ENCODE data around the gene KCNAB1.
"Not testable (repeated sequence)": the region's sequence is repeated elsewhere in the genome, so short reads cannot be mapped to it uniquely, and the experiment has no call there.

The KCNAB1 gene

DNA sequence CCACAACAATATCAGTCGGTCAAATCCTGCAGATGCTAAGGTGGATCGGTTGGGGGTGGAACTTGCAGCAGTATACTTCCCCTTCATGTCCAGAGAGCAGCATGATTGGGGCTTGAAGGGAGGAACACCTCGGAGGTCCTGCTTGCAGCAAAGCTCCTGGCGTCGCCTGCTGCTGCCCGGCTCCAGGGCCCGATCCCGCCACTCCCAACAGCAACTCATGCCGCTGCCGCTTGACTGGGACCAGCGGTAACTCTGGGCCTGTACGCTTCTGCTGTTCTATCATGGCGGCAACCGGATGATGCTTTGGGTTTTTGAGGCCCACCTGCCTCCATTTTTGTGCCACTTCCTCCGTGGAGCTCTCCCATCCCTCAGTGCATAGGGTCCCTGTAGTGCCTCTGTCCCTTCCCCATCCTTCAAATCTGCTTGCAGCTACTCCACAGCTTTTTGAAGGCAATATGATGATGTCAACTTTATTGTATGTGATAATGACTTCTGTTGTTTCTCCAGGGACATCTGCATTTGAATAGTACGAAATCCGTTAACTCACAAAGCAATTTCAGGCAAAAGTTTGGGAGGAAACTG lies 56.3 kb downstream of the KCNAB1 start:
- DNase-seq (ENCODE audit: low read depth): no peak

DNA sequence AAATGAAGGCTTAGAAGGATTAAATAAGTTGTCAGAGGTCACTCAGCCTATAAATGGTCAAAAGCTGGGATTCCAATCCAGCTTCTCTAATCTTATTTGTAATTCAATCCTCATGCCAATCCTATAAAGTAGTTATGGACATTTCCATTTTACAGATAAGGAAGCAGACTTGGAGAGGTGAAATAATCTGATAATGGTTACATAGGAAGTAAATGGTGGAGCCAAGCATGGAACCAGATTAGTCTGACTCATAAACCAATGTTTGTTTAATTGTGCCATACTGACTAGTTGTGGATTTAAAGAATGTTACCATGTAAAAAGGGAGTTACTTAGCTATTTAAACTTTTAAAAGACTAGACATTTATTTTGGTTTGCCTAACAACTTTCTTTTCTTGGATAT lies 59.7 kb downstream of the KCNAB1 start:
- no peak for DNase-seq (ENCODE audit: low read depth)

DNA sequence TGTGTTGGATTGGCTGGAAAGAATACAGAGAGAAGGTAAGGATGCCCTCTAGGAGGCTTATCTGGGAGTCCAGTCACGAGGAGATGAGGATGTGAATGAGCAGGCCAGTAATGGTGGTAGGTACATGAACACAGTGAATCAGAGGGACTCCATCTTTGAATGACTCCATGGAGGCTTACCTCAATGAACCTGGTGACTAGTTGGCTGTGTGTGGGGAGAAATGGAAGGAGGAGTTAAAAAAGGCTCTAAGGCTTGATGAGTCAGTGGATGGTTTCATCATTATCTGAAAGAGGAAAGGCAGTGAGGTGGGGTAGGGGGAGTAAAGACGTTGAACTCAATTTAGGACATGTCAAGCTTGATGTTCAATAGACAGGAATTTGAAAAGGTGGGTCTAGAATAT lies 61.1 kb downstream of the KCNAB1 start:
- DNase-seq (ENCODE audit: low read depth): no peak

DNA sequence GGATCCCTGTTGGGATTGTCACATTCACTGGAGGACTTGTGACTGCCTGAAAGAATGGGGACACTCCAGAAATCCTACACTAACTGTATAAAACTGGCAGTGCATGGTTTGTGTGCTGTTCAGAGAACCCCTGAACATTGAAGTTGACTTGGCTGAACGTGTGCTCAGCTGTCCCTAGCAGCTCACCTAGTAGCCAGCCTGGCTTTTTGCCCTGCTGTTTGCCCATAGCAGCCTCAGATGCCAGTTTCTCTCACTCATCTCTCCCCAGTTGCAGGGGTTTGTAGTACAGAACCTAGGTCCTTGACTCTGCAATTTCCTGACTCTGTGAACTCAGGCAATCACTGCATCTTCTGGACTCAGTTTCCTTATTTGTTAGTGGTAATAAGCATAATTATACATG lies 63.0 kb downstream of the KCNAB1 start:
- DNase-seq (ENCODE audit: low read depth): no peak

DNA sequence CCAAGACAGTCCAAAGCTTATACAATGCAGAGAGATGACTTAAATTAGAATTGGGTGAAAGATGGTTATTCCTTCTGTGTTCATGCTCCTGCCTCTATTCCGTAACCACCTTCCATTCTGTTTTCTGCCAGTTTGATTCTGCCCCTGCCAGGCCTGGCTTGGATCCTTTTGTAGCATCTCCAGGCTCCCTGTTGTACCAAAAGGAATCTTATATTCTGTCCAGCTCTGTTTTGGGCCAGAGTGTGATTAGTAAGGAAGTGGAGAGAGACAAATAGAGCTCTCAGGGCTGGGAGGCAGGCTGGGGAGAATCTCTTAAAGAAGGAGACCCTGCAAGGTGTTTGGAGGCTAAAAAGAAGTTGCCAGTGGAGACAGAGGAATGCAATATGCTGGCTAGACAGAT lies 63.8 kb downstream of the KCNAB1 start:
- DNase-seq (ENCODE audit: low read depth): no peak

DNA sequence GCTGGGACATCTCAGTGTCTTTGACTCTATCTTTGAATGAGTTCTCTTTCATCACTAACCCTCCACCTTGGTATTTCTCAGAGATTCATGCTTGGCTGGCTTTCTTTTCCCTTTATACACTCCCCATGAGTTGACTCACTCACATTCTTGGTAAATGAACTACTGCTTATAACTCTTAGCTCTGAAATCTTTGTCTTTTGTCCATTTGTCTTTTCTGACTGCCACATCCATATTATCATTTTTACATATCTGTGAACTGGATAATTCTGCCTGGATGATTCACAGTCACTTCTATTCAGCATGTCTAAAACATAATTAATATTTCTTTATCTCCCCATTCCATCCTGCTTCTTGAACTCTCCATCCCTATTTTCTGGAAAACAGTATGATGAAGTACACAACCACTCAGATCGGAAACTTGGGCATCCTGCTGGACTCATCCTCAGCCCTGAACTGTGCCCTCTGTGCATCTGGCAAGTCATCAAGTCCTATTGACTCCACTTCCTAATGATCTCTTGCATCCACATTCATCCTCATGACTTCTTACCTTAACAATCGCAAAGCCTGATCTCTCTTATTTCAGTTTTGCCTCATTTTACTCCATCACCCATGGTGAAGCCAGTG lies 66.9 kb downstream of the KCNAB1 start:
- DNase-seq (ENCODE audit: low read depth): no peak

DNA sequence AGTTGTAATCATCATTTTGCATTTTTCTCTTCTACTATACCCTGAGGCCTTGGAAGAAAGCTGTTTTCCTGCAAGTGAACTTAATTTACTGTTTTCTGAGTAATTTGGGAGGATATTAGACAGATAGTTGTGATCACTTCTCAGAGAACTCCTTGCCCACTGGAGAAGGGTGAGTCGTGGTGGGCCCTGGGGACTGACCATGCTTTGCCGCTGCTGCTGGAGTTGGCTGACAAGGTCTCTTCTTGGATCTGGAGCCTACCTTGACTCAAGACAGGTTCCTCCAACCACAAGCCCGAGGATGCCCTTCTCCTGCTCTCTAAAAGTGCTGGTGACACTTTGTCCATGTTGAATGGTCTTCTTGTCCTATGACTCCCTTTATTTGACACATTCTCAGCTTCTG lies 68.4 kb downstream of the KCNAB1 start:
- no peak for DNase-seq (ENCODE audit: low read depth)

DNA sequence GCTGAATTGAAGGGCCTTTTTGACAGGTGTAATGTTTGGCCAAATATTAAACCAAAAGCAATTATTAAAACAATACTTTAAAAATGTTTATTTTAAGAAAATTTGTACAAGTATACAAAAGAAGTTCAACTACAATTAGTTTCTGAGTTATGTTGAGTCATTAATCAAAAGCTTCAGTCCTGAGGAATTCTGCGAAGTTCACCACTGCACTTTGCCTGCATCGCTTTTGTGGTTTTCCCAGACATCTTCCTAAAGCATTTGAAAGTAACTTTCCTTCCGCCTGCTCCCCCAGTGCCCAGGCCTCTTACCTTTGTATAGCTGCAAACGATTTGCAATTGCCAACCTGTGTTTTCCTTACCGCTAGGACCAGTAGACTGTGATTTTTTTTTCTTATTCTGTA lies 69.5 kb downstream of the KCNAB1 start:
- no peak for DNase-seq (ENCODE audit: low read depth)

DNA sequence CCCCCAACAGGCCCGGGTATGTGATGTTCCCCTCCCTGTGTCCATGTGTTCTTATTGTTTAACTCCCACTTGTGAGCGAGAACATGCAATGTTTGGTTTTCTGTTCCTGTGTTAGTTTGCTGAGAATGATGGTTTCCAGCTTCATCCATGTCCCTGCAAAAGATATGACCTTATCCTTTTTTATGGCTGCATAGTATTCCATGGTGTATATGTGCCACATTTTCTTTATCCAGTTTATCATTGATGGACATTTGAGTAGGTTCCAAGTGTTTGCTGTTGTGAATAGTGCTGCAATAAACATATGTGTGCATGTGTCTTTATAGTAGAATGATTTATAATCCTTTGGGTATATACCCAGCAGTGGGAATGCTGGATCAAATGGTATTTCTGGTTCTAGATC lies 74.6 kb downstream of the KCNAB1 start:
- DNase-seq (ENCODE audit: low read depth): not testable (repeated sequence)

DNA sequence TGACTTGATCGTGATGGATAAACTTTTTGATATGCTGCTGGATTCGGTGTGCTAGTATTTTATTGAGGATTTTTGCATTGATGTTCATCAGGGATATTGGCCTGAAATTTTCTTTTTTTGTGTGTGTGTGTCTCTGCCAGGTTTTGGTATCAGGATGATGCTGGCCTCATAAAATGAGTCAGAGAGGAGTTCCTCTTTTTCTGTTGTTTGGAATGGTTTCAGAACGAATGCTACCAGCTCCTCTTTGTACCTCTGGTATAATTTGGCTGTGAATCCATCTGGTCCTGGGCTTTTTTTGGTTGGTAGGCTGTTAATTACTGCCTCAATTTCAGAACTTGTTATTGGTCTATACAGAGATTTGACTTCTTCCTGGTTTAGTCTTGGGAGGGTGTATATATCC lies 76.8 kb downstream of the KCNAB1 start:
- DNase-seq (ENCODE audit: low read depth): not testable (repeated sequence)

DNA sequence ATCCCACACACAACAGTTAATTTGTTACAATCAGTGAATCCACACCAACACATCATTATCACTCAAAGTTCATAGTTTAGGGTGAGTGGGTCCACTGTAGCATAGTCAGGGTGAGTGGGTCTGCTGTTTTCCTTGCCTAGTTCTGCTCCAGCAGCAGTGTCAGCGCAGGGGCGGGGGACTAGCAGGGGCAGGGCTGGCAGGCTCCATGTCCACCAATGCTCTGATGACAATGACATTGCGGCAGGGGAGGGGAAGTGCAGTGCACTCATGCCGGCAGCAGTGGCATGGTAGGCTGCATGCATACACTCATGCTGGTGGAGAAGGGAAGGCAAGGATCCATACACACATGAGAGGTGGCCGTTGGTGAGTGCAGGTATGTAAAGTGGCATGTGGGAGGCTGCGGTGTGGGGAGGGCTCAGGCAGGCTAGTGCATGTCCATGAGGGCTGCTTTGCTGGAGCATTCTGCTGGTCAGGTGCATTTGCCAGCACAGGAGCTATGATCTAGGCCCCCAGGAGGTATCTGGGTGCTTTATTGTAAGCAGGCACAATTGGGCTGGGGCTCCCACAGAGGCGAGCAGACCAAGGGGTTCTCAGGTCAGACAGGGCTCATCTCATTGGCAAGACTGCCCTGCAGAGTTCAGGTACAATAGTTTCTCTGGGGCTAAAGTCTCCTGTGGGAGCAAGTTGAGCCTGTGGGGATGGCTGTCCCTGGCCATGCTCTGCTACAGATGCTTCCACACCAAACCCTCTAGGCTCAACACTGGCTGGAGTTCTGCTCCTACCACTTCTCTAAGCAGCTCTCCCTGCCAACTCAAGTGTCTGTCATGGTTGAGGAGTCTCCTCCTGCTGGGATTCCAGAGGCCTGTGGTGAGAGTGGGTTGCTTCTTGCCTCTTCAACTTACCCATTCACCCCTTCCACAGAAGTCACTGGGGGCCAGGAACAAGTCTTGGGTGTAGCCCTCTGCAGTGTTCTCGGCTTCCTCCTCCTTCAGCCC lies 81.3 kb downstream of the KCNAB1 start:
- no peak for DNase-seq (ENCODE audit: low read depth)

DNA sequence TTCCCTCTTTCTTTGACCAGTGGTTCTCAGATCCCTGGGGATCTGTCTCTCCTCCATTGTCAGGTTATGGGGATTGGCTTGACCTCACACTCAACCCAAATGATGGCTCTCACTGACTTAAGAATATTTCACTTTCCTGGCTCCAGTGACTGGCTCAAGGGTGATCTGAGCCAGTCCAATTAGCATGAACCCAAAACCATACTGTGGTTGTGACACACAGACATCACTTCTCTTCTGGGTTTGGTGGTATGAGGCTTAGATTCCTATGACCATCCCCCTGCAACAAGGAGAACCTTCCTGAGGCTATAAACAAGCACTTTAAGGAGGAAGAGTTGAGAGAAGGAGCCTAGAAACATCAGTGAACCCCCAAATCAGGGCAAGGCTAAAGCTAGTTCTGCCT lies 85.8 kb downstream of the KCNAB1 start:
- DNase-seq (ENCODE audit: low read depth): no peak

DNA sequence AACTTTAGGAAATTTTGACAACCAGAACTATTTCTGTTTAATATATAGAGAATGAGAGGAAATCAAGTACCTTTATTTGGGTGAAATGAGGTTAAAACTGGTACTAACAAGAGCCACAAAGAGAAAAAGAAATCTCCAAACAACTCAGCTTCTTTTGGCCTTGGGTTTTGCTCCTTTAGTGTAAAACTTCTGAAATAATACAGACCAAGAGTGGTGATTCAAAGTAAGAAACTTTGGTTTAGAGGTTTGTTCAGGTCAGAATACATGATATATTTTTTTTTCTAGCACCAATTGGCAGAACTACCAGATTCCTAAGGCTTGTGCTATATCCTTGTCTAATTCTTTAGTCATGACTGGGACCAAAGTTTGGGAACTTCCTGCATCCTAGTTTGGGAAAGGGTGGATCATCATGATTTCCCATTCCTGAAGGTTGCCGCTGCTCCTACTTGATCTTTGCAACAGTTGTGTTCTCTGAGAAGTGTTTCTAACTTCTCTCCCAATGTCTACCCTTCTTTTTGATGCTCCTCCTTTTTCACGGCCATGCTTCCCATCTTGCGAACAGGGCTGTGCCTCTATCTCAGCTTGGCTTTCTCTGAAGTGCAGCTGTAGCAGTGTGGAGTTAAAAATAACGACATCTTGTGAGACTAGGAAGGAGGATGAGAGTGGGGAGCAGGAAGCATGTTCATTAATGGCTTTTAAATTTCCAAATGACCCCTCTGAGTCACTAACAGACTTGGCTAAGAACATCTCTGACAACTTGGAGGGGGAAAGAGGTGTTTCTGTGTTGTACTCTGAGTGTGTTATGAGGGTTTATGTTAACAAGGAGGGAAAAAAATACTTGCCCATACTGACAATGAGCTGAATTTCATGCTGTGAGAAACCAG lies 87.7 kb downstream of the KCNAB1 start:
- DNase-seq (ENCODE audit: low read depth): no peak

DNA sequence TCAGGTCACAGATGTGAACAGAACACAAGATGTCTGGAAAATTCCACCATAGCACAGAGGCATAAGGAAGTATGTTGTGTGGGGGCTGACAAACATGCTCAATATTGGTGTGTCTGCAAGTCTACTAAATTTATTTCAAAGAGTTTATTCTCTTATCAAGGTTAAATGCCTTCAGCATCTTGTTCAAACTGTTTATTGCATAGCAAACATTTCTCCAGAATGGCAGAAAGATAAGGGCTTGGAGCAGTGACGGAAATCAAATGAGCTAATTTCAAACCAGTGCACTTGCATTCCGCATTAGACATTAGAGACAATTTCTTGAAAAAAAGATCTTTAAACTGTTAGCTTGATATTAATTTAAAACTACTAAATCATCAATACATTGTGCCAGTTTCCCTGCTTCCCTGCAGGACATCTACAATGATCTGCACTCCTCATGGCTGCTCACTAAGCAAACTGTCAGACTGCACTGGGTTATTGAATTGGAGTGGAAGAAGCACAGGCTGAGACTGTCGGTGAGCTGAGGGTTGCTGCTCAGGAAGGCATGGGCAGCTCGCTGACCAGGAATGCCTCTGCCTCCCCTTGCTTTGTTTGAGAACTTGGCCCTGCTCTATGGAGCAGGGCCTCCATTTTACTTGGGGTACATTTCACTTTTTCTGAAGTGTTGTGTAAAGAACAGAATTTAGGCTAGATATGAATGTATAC lies 89.4 kb downstream of the KCNAB1 start:
- no peak for DNase-seq (ENCODE audit: low read depth)

DNA sequence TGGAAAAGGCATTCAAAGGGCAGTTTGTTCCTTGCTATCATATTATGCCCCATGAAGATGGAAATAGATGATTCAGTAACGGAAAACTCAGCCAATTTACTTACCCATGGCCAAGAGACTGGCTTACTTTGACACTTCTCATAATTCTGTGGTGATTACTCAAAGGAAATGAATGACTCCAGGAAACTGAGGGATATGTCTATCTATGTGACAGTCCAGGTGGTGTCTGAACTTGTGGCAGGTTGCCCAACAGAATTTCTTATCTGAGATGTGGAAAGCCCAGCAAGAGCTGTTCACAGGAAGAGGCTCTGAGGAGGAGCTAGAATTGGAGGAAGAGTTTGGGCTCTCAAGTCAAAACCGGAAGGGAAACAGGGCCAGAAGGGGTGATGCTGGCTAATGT lies 91.2 kb downstream of the KCNAB1 start:
- DNase-seq (ENCODE audit: low read depth): no peak

DNA sequence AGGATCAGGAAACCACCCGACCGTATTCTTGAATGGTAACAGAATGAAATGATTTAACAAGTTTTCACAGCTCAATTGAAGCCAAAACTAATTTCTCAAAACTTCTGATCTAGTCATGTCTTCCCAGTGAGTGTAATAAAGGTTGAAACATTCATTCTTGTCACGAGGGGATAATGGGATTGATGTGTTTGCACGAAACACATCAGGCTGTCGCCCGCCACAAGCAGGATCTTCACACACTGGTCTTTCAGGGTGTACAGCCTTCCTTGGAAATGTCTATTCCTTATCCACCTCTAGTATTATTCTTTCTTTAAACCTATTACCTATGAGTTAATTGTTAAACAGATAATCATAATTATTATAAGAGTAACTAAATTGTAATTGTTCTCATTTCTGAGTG lies 94.3 kb downstream of the KCNAB1 start:
- DNase-seq (ENCODE audit: low read depth): no peak

DNA sequence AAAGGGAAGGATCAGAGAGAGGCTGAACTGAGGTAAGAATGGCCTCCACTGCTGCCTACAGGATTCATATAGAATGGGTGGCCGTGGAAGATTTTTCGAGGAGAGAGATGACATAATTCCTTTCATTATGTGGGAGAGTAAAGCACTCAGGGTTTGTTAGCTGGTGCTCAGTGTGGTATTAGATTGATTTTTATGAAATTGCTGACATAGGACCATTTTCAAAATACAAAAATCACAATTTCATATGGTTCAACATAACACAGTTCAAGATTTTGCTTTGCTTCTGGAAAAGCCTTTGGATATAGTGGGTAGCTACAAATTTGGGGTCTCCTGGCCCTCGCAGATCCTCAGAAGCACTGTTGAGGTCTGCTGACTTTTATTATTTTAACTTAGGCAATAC lies 95.4 kb downstream of the KCNAB1 start:
- no peak for DNase-seq (ENCODE audit: low read depth)

DNA sequence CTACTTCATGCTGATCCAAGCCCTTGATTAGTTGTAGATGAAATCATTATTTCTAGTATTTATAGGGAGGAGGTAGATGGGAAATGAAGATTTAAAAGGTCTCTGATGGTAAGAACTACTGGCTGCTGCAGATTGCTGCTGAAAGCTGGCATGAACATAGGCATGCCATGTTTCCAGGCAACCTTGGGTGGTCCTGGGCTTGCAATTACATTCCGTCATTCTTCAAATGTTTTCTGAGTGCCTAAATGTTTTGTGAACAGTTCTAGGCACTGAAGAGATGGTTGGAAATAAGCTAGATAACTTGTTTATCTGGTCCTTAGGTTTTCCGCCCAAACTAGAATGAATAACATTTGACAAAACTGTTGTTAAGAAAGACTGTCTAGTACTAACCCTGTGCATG lies 95.8 kb downstream of the KCNAB1 start:
- DNase-seq (ENCODE audit: low read depth): no peak

DNA sequence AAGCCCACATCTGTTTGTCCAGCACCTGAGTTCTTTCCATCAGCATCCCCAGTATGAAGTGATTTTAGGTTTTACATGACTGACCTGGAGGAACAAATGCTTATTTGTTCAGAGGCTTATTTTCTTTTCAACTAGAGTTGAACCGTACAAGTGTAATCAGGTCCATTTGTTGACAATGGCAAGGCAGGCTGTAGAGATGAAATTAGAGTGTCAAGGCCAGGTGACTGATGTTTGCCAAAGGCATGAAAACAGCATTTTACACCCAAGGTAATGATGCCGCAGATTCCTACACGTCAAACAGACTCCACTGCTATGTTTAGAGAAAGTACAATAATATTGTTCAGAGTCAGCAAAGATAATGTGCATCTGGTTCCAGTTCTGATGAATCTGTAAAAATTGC lies 96.5 kb downstream of the KCNAB1 start:
- no peak for DNase-seq (ENCODE audit: low read depth)

DNA sequence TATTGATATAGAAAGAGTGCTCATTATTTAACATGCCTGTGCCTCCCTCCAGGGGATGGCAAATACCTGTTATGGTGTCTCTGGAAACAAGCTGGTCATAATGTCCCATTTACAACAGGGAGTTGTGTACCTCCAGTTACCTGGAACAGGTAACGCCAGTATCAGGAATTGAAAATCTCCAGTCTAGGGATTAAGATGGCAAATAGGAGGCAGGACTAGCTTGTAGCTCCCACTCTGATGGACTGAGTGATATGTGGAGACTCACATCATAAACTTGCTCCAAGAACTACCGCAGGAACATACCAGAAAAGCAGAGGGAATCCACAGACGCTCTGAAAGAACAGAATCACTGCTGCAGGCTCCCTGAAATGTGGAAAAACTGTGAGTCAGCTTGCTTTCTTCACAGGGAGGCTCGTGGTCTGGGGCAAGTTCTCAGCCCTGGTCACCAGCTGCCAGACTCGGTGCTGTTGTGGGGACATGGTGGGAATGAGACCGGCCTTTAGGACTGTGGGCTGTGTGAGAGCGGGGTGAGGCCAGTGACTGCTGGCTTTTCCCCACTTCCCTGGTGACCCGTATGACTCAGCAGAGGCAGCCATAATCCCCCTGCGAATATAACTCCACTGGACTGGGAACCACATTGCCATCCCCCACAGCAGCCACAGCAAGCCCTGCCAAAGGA lies 97.4 kb downstream of the KCNAB1 start:
- DNase-seq (ENCODE audit: low read depth): no peak

DNA sequence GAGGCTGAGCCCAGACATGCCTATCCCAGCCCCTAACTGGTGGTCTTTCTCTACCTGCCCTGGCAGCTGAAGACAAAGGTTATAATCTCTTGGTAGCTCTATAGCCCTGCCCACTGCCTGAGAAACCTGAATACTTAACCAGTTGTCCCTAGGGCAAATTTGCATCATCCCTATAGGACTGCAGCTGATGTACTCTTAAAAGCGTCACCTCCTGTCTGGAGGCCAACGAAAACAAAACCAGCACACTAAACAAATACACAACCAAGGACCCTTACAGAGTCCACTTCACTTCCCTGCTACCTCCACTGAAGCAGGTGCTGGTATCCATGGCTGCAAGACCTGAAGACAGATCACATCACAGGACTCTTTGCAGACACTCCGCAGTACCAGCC lies 98.0 kb downstream of the KCNAB1 start:
- no peak for DNase-seq (ENCODE audit: low read depth)
